ENCODE results near the gene EMP3. TPM values are rescaled to one million over a fixed set of nuclear protein-coding genes. Genes with fewer than 3 reads are reported as not detected.
"Not testable (repeated sequence)": the region's sequence is repeated elsewhere in the genome, so short reads cannot be mapped to it uniquely, and the experiment has no call there.

Gene EMP3
- total RNA-seq, 1 donor from 2014 or later = 32.1 TPM

DNA sequence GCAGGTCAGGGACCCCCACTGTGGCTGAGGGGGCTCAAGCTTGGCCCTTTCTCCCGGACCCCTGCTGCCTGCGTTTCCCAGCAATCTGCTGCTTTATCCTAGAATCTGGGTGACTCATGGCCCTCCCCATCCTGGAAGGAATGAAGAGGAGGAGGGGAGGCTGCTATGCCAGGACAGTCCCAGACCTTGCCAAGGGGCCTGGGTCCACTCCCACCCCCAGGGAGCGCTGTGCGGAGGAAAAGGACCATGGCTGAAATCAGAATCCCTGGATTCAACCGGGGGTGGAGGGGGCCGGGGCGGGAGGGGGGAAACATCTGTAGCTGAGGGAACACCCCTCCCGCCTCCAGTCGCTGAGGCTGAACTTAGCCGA lies 35.0 kb upstream of the EMP3 start:
- Histone ChIP-seq H3K27me3 (ENCODE audit: low read depth) (peaks cover 15% of the 10 kb centered on the region), H3K27ac (replicated peaks) (no peak overlapping the region), H3K4me3 (peak overlapping the region; percentile 69), H3K36me3 (peaks cover 14% of the 10 kb centered on the region), H3K9me3 (replicated peaks) (peaks cover 16% of the 10 kb centered on the region), H3K4me1 (peaks cover 15% of the 10 kb centered on the region)
- no peak for DNase-seq
- no peak for TF ChIP-seq CTCF (IDR thresholded peaks at IDR 0.05; ENCODE audit: borderline replicate concordance)
- intact Hi-C loops (cut with micrococcal nuclease) = no loop called here

DNA sequence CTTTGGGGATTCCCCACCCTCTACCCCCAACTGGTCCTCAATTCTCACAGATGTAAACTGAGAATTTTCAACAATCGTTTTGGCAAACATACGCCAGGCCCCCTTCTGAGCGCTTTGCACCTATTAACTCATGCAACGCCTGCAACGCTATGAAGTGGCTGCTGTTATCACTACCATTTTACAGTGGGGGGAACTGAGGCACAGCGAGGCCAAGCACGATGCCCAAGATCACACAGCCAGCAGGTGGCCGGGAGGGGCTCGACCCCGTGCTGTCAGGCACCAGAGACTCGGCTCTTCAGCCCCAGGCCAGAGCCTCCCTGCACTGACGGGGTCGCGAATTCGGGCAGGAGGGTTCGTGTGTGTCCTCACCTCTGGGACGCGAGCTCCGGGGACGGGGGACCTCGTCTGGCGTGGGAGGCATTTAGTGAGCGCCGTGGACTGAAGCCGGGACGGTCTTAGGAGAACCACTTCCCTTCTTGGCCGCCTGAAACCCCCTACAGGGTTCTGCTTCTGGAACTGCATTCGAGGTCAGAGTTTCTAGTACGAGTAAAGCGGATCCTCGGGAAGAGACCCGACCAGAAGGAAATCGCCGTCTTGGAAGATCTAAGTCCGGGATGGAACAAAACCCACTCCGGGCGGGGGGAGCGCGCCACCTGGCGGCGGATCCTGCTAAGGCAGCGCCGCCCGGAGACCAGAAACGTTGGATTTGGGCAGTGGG lies 34.4 kb upstream of the EMP3 start:
- Histone ChIP-seq H3K27ac (replicated peaks) (no peak overlapping the region), H3K4me1 (peaks cover 15% of the 10 kb centered on the region), H3K36me3 (peaks cover 10% of the 10 kb centered on the region), H3K4me3 (peak overlapping the region; percentile 69), H3K27me3 (ENCODE audit: low read depth) (peaks cover 20% of the 10 kb centered on the region), H3K9me3 (replicated peaks) (peaks cover 14% of the 10 kb centered on the region)
- DNase-seq = peak; percentile 82
- peak; percentile 98 for TF ChIP-seq CTCF (IDR thresholded peaks at IDR 0.05; ENCODE audit: borderline replicate concordance)
- intact Hi-C loops (cut with micrococcal nuclease) = no loop called here

DNA sequence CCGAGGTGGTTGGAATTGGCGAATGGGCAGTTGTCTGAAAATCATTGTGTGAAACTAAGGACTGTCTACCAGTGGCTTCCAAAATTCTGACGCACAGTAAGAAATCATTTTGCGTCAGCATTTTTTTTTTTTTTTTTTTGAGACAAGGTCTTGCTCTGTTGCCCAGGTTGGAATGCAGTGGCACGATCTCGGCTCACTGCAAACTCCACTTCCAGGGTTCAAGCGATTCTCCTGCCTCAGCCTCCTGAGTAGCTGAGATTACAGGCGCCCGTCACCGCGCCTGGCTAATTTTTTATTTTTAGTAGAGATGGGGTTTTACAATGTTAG lies 33.9 kb upstream of the EMP3 start:
- DNase-seq; H3K27ac ChIP-seq (replicated peaks); H3K36me3 ChIP-seq; H3K9me3 ChIP-seq (replicated peaks); intact Hi-C loops (cut with micrococcal nuclease): not testable (repeated sequence)
- peaks cover 20% of the 10 kb centered on the region for H3K27me3 ChIP-seq (ENCODE audit: low read depth)
- H3K4me1 ChIP-seq = peaks cover 15% of the 10 kb centered on the region
- H3K4me3 ChIP-seq = peak overlapping the region; percentile 69

DNA sequence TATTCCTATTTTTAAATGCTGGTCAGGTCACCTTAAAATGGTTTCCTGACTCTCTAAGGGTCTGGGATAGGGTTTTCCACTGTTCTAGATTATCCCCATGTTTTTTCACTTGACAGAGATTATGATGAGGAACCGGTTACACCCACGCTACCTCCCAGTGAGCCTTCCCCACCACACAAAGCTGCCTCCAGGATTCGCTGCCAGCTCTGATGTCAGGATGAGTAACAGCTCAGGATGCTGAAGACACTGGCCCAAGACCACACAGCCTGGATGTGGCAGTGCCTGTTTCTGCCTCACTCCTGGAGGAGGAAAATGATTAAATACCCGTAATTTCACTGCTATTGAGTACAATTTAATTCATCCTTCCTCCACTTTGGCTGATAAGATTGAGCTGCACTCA lies 32.6 kb upstream of the EMP3 start:
- no peak overlapping the region for H3K27ac ChIP-seq (replicated peaks)
- peaks cover 20% of the 10 kb centered on the region for H3K27me3 ChIP-seq (ENCODE audit: low read depth)
- DNase-seq = no peak
- peaks cover 15% of the 10 kb centered on the region for H3K4me1 ChIP-seq
- H3K4me3 ChIP-seq = no peak overlapping the region
- H3K36me3 ChIP-seq = no peaks in the 10 kb centered on the region
- TF ChIP-seq CTCF (IDR thresholded peaks at IDR 0.05; ENCODE audit: borderline replicate concordance) = no peak
- intact Hi-C loops (cut with micrococcal nuclease) = no loop called here
- H3K9me3 ChIP-seq (replicated peaks) = no peaks in the 10 kb centered on the region

DNA sequence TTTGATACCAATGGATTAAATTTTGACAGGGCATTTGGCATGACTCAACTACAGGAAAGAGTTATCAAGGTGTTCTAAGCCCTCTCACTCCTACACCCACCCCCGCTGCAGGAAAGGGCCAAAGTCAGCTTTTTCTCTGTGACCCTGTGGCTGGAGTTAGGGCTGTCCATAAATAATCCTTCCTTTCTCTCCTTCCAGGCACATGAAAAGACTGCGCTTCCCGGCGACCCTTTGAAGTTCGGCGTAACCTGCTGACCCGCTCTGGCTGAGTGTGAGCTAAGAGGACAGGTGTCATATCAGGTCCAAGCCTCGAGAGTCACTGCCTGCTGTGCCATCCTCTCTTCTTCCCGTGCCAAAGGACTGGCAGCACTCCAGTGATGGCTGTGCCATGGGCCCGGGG lies 29.9 kb upstream of the EMP3 start:
- Histone ChIP-seq H3K27me3 (ENCODE audit: low read depth) (peaks cover 19% of the 10 kb centered on the region), H3K9me3 (replicated peaks) (no peaks in the 10 kb centered on the region), H3K36me3 (no peaks in the 10 kb centered on the region), H3K27ac (replicated peaks) (no peak overlapping the region), H3K4me3 (no peak overlapping the region), H3K4me1 (peaks cover 12% of the 10 kb centered on the region)
- TF ChIP-seq CTCF (IDR thresholded peaks at IDR 0.05; ENCODE audit: borderline replicate concordance) = no peak
- intact Hi-C loops (cut with micrococcal nuclease) = no loop called here
- DNase-seq = no peak

DNA sequence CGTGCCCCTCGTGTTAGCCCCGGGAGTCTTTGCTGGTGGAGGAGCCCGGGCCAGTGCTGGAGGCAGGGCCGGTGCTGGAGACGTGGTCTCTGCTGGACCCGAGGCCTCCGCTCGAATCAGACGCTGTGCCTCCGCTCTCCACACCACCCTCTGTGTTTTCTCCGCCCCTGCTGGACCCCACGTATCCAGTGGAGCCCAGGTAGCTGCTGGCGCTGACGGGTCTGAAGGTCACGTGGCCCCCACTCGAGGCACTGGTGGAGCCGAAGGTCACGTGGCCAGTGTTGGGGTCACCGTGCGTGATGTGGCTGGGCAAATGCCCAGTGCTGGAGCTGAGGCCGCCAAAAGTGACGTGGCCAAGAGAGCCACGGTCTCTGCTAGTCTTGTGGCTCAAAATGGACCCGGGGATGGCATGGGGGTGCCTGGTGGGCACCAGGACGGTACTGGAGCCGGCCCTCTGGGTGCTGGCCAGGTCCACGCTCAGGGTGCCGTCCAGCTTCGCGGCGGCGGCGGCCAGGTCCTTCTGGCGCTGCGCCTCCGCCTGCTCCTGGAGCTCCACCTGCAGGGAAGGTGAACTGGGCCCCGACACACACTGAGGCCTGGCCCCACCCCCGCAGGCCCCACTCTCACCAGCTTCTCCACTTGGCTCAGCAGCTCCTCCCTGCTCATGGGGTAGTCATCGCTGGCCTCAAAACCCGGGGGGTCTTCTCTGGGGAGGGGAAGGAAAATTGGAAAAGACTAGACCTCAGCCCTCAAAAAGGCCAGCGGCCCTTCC lies 28.2 kb upstream of the EMP3 start:
- TF ChIP-seq CTCF (IDR thresholded peaks at IDR 0.05; ENCODE audit: borderline replicate concordance) = no peak

More for the DNA sequence above, 28.2 kb upstream of the EMP3 start:
- H3K27ac ChIP-seq (replicated peaks) = no peak overlapping the region
- peaks cover 14% of the 10 kb centered on the region for H3K27me3 ChIP-seq (ENCODE audit: low read depth)
- H3K4me3 ChIP-seq = no peak overlapping the region
- intact Hi-C loops (cut with micrococcal nuclease) = no loop called here
- H3K36me3 ChIP-seq = no peaks in the 10 kb centered on the region
- no peaks in the 10 kb centered on the region for H3K9me3 ChIP-seq (replicated peaks)
- no peak for DNase-seq
- H3K4me1 ChIP-seq = no peaks in the 10 kb centered on the region

All from left ventricle myocardium inferior (tissue), 1 donor.